ENCODE measurements around the gene PLLP. TPM values are rescaled to one million over a fixed set of nuclear protein-coding genes. Genes with fewer than 3 reads are reported as not detected.
A peak's percentile ranks its signal among the peaks of the same experiment; 100 is the strongest.

PLLP gene
- polyA plus RNA-seq, 1 donor (not counting 4 experiments of a cell fraction or from before 2014, with no cell fraction given) = 8.7 TPM

GRCh38 chr16:57261806-57262205, 22.7 kb downstream of the PLLP start:
- dilution Hi-C loops (cut with MboI; ENCODE audit: extremely low pct_ligation_motif_present, low sequenced_read_pairs) = no loop called here
- no peak overlapping the region for H3K27ac ChIP-seq (ENCODE audit: control insufficient read depth, insufficient read depth, low read length)

GRCh38 chr16:57260294-57260929, 24.1 kb downstream of the PLLP start:
- Histone ChIP-seq H3K27me3 (ENCODE audit: control insufficient read depth, extremely low read depth, insufficient read depth, low read length) (no peaks in the 10 kb centered on the region), H3K9ac (ENCODE audit: control insufficient read depth, extremely low read depth, insufficient read depth, low read length) (peak overlapping the region; percentile 71), H3K79me2 (ENCODE audit: control insufficient read depth, insufficient read depth, low read length) (no peaks in the 10 kb centered on the region), H3K36me3 (ENCODE audit: control insufficient read depth in 2 of 2, extremely low read depth in 1 of 2, insufficient read depth in 2 of 2, low read length in 2 of 2) (no peaks in the 10 kb centered on the region), H3K9me1 (ENCODE audit: control insufficient read depth, extremely low read depth, insufficient read depth, low read length) (peaks cover 2% of the 10 kb centered on the region), H3K27ac (ENCODE audit: control insufficient read depth, insufficient read depth, low read length) (peak overlapping the region; percentile 85), H3K9me3 (ENCODE audit: control insufficient read depth, low read depth, low read length) (no peaks in the 10 kb centered on the region), H2AFZ (ENCODE audit: control insufficient read depth, low read length) (peak overlapping the region; percentile 45), H3K4me1 (ENCODE audit: control insufficient read depth, extremely low read depth, insufficient read depth, low read length) (peaks cover 61% of the 10 kb centered on the region), H3K4me3 (ENCODE audit: control insufficient read depth in 2 of 3, extremely low read depth in 1 of 3, insufficient read depth in 2 of 3, low read depth in 1 of 3, low read length in 3 of 3) (no peak overlapping the region), H3K4me2 (ENCODE audit: control insufficient read depth, extremely low read depth, insufficient read depth, low read depth, low read length) (peak overlapping the region; percentile 24), H4K20me1 (ENCODE audit: control insufficient read depth, extremely low read depth, insufficient read depth, low read length) (no peaks in the 10 kb centered on the region)
- DNase-seq (ENCODE audit: low read depth, low spot score) (no peak), FAIRE-seq (peak; percentile 92)
- dilution Hi-C loops (cut with MboI; ENCODE audit: extremely low pct_ligation_motif_present, low sequenced_read_pairs) = no loop called here
- TF ChIP-seq EZH2 (IDR thresholded peaks at IDR 0.05; ENCODE audit: low read length) (no peak), CTCF (optimal IDR thresholded peaks at IDR 0.05 in 1 of 3, IDR thresholded peaks at IDR 0.05 in 1 of 3, conservative IDR thresholded peaks at IDR 0.05 in 1 of 3; ENCODE audit: extremely low read depth in 1 of 3, insufficient read depth in 2 of 3, low read length in 3 of 3) (no peak)

More at GRCh38 chr16:57261806-57262205, 22.7 kb downstream of the PLLP start:
- Histone ChIP-seq H3K79me2 (ENCODE audit: control insufficient read depth, insufficient read depth, low read length) (no peaks in the 10 kb centered on the region), H3K4me3 (ENCODE audit: control insufficient read depth in 2 of 3, extremely low read depth in 1 of 3, insufficient read depth in 2 of 3, low read depth in 1 of 3, low read length in 3 of 3) (no peak overlapping the region), H2AFZ (ENCODE audit: control insufficient read depth, low read length) (no peak overlapping the region), H3K9me1 (ENCODE audit: control insufficient read depth, extremely low read depth, insufficient read depth, low read length) (peaks cover 2% of the 10 kb centered on the region), H3K4me2 (ENCODE audit: control insufficient read depth, extremely low read depth, insufficient read depth, low read depth, low read length) (no peak overlapping the region), H3K9me3 (ENCODE audit: control insufficient read depth, low read depth, low read length) (no peaks in the 10 kb centered on the region), H3K4me1 (ENCODE audit: control insufficient read depth, extremely low read depth, insufficient read depth, low read length) (peaks cover 61% of the 10 kb centered on the region), H3K9ac (ENCODE audit: control insufficient read depth, extremely low read depth, insufficient read depth, low read length) (no peak overlapping the region), H3K36me3 (ENCODE audit: control insufficient read depth in 2 of 2, extremely low read depth in 1 of 2, insufficient read depth in 2 of 2, low read length in 2 of 2) (no peaks in the 10 kb centered on the region), H3K27me3 (ENCODE audit: control insufficient read depth, extremely low read depth, insufficient read depth, low read length) (no peaks in the 10 kb centered on the region), H4K20me1 (ENCODE audit: control insufficient read depth, extremely low read depth, insufficient read depth, low read length) (no peaks in the 10 kb centered on the region)
- no peak for DNase-seq (ENCODE audit: low read depth, low spot score)
- no peak for FAIRE-seq
- TF ChIP-seq EZH2 (IDR thresholded peaks at IDR 0.05; ENCODE audit: low read length) (no peak), CTCF (optimal IDR thresholded peaks at IDR 0.05 in 1 of 3, IDR thresholded peaks at IDR 0.05 in 1 of 3, conservative IDR thresholded peaks at IDR 0.05 in 1 of 3; ENCODE audit: extremely low read depth in 1 of 3, insufficient read depth in 2 of 3, low read length in 3 of 3) (no peak)
